LHCN-M2 (cell line): ENCODE measurements around the gene HOGA1. TPM values are rescaled to one million over a fixed set of nuclear protein-coding genes. Genes with fewer than 3 reads are reported as not detected.
A peak's percentile ranks its signal among the peaks of the same experiment; 100 is the strongest.
"Not testable (repeated sequence)": the region's sequence is repeated elsewhere in the genome, so short reads cannot be mapped to it uniquely, and the experiment has no call there.

Experiments used
- DNase-seq: peaks from one replicate; pipeline ENCODE4 v3.0.0-alpha.2; 2012; ENCODE audit warnings: low read depth
- total RNA-seq: library from RNA; depleted of rRNA; stranded (reverse); fragments of >200 nt; gene quantifications from 2 replicates; pipeline ENCODE4 v1.2.3, GENCODE V29; 2014

HOGA1 gene
- total RNA-seq, 1 experiment from 2014 or later: 1.0 TPM

GRCh38 chr10:97554336-97554735, 29.9 kb upstream of the HOGA1 start:
- not testable (repeated sequence) for DNase-seq

- not testable (repeated sequence) for DNase-seq
Measured at GRCh38 chr10:97555541-97555940, 28.6 kb upstream of the HOGA1 start.

- DNase-seq: peak; percentile 58
Measured at GRCh38 chr10:97560731-97561381, 23.3 kb upstream of the HOGA1 start.

GRCh38 chr10:97561386-97562077, 22.7 kb upstream of the HOGA1 start:
- DNase-seq: not testable (repeated sequence)

GRCh38 chr10:97562329-97562728, 21.9 kb upstream of the HOGA1 start:
- not testable (repeated sequence) for DNase-seq

GRCh38 chr10:97563337-97563736, 20.9 kb upstream of the HOGA1 start:
- DNase-seq: no peak

- DNase-seq: no peak
Measured at GRCh38 chr10:97564776-97565175, 19.4 kb upstream of the HOGA1 start.

GRCh38 chr10:97566336-97566996, 17.7 kb upstream of the HOGA1 start:
- no peak for DNase-seq

- DNase-seq: no peak
Measured at GRCh38 chr10:97567891-97568290, 16.3 kb upstream of the HOGA1 start.

- no peak for DNase-seq
Measured at GRCh38 chr10:97570146-97570788, 13.9 kb upstream of the HOGA1 start.

GRCh38 chr10:97570789-97571471, 13.3 kb upstream of the HOGA1 start:
- peak; percentile 66 for DNase-seq

GRCh38 chr10:97571622-97572021, 12.6 kb upstream of the HOGA1 start:
- DNase-seq: no peak

GRCh38 chr10:97572214-97572989, 11.8 kb upstream of the HOGA1 start, which contains the start of gene ANKRD2:
Gene ANKRD2 (plus strand): TSS chr10:97572779. CDS start chr10:97572789, 10 bp downstream.
- peak; percentile 72 for DNase-seq

GRCh38 chr10:97573021-97573420, 11.2 kb upstream of the HOGA1 start:
- DNase-seq: peak; percentile 26

- no peak for DNase-seq
Measured at GRCh38 chr10:97573672-97574071, 10.5 kb upstream of the HOGA1 start.

GRCh38 chr10:97574374-97575126, 9.6 kb upstream of the HOGA1 start:
- peak; percentile 97 for DNase-seq

GRCh38 chr10:97575127-97575668, 9.0 kb upstream of the HOGA1 start:
- DNase-seq: no peak

GRCh38 chr10:97576487-97576886, 7.7 kb upstream of the HOGA1 start:
- DNase-seq: not testable (repeated sequence)

- no peak for DNase-seq
Measured at GRCh38 chr10:97577701-97578100, 6.5 kb upstream of the HOGA1 start.
